ENCODE results near the gene CTNNA1.

CTNNA1 gene

DNA sequence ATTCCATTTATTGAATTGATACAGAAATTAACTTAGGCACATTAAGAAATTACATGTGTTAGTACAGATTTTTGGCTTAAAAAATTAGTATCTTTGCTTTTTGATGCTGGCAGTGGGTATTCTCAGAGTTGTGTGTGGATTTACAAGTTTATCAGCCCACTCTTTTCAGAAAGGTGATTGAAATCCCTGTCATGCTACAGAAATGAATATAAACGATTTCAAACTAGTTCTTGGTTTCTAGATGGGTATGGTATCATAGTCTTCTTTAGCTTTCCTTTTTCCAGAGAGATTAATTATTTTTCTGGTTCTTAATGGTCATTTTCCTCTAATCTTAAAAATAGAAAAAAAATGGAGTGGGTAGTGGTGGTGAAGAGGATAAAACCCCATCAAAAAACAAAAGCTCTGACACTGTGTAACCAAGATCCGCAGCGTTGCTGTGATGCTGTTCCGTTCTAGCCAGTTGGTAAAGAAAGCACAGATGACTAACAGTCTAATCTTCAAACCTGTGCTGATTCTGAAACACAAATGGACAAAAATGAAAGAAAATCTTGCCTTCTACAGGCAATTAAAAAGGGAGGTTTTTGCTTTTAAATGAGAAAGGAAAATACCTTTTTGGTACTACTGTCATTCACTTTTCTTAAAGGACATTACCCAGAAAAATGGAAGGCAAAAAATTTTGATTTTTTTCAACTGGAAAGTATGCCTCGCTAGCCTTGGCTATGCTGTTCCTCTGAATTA, 116.7 kb downstream of the CTNNA1 start:
- H3K4me3 ChIP-seq (ENCODE audit: low read depth, low read length): no peak overlapping the region
- DNase-seq (ENCODE audit: low read depth): no peak
- TF ChIP-seq, protein P1, sequence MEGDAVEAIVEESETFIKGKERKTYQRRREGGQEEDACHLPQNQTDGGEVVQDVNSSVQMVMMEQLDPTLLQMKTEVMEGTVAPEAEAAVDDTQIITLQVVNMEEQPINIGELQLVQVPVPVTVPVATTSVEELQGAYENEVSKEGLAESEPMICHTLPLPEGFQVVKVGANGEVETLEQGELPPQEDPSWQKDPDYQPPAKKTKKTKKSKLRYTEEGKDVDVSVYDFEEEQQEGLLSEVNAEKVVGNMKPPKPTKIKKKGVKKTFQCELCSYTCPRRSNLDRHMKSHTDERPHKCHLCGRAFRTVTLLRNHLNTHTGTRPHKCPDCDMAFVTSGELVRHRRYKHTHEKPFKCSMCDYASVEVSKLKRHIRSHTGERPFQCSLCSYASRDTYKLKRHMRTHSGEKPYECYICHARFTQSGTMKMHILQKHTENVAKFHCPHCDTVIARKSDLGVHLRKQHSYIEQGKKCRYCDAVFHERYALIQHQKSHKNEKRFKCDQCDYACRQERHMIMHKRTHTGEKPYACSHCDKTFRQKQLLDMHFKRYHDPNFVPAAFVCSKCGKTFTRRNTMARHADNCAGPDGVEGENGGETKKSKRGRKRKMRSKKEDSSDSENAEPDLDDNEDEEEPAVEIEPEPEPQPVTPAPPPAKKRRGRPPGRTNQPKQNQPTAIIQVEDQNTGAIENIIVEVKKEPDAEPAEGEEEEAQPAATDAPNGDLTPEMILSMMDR (IDR thresholded peaks at IDR 0.05; ENCODE audit: control insufficient read depth, extremely low read depth, insufficient read depth): no peak

DNA sequence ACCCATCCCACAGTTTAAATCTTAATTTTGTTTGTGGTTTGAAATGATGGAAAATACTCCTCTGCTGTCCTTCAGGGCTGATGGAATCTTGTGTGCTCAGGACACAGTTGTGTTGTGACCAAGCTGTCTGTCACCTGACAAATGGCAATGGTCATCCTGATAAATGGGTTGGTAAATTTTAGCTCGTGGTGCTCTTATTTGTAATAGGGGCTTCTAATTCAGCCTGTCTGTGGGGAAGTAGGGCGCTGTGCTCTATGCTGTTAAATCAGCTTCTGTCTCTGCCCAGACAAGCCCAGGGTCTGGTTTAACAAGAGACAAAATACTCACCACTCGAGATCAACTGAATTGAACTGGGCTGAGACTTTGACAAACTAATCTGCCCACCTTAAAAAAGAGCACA, 117.4 kb downstream of the CTNNA1 start:
- H3K4me3 ChIP-seq (ENCODE audit: low read depth, low read length): no peak overlapping the region
- TF ChIP-seq, protein P1 (IDR thresholded peaks at IDR 0.05; ENCODE audit: control insufficient read depth, extremely low read depth, insufficient read depth): no peak
- DNase-seq (ENCODE audit: low read depth): no peak

- no peak overlapping the region for H3K4me3 ChIP-seq (ENCODE audit: low read depth, low read length)
- TF ChIP-seq, protein P1 (IDR thresholded peaks at IDR 0.05; ENCODE audit: control insufficient read depth, extremely low read depth, insufficient read depth): no peak
- DNase-seq (ENCODE audit: low read depth): no peak
Observed at GRCh38 chr5:138872841-138873465, 119.7 kb downstream of the CTNNA1 start.

DNA sequence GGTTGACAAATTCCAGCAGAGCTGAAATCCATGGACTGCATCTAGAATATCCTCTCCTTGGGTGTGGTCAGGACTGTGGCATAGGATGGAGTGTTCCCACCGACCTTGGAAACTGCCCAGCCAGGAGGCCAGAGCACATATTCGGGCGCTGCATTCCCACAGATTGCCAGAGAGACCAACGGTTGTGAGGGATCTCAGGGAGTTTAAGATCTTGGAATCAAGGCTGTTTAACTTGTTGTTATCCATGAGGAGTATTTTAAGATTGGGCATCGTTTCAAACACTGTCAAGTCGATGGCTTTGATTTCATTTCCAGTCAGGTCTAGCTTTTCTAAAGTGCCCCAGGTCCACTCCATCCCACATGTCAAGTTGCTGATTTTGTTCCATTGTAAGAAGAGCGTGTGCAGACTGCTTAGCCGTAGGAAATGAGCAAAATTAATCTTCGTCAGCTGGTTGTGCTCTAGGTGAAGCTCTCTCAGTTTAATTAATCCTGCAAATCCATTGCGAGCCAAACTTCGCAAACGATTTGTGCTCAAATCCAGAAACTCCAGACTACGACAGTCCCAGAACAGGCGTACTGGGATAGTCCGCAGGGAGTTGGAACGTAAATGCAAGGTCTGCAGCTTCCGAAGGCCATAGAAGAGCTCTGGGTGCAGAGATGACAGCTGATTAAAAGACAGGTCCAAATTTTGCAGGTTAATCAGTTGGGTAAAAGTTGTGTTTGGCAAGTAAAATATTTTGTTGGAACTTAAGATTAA, 120.4 kb downstream of the CTNNA1 start:
- H3K4me3 ChIP-seq (ENCODE audit: low read depth, low read length): no peak overlapping the region
- no peak for DNase-seq (ENCODE audit: low read depth)
- TF ChIP-seq, protein P1 (IDR thresholded peaks at IDR 0.05; ENCODE audit: control insufficient read depth, extremely low read depth, insufficient read depth): no peak

- TF ChIP-seq, protein P1 (IDR thresholded peaks at IDR 0.05; ENCODE audit: control insufficient read depth, extremely low read depth, insufficient read depth): no peak
- DNase-seq (ENCODE audit: low read depth): no peak
- H3K4me3 ChIP-seq (ENCODE audit: low read depth, low read length): no peak overlapping the region
Observed at GRCh38 chr5:138874241-138874640, 121.0 kb downstream of the CTNNA1 start.

DNA sequence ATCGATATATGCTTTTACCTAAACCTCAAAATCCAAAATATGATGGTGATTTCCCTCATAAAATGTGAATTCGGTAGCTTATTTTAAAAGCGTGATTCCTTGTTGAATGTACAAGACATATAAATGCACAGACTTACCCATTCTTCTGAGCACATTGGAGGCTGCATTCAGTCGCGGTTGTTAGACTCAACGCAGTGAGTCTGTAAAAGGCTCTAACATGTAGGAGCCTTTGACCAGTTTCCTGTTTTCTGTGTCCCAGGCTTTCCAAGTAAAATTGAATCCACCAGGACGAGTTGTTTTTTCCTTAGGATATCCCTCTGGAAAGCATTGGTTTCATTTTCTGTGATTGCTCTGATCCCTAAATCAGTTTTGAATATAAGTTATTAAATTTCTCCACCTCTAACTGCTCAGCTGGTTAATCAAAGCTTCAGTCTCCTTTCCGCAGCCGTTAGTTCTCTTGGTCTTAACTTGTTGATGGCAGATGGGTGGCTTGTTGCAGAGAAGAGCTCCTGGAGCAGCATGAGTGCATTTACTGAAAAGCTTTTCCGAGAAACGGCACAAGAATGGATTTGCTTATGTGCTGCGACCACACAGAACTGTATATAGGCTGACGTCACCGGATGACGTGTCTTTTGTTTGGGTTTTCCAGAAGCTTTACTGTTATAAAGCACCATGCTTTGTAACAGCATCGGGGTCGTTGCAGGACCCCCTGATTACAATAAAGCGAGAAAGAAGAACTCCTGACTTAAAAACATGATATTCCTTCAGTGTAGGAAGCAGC, 121.7 kb downstream of the CTNNA1 start, which contains the start of gene LRRTM2:
LRRTM2 (minus strand) TSS at position 565 of the 781 bp plus-strand sequence; CDS start at position 141, 424 bp downstream.
- TF ChIP-seq, protein P1 (IDR thresholded peaks at IDR 0.05; ENCODE audit: control insufficient read depth, extremely low read depth, insufficient read depth): no peak
- DNase-seq (ENCODE audit: low read depth): no peak
- no peak within 1 kb of the TSS for H3K4me3 ChIP-seq (ENCODE audit: low read depth, low read length)

Data from LNCaP clone FGC (cell line).